K562 (cell line): ENCODE measurements around the gene CELSR2. TPM values are rescaled to one million over a fixed set of nuclear protein-coding genes. Genes with fewer than 3 reads are reported as not detected.

ENCODE experiments used
- ATAC-seq: fragments of 200-7000 bp; cut with Tn5 transposase; 3 replicates; pipeline ENCODE4 v1.9.1; 2020; ENCODE audit warnings: moderate library complexity
- BruUV-seq: library from RNA; stranded (reverse); fragments of 400-500 nt; replicated peaks from 2 replicates; lab custom pipeline; 2021; lab: Mats Ljungman, UMichigan
- CTCF ChIA-PET: fragments of 300-600 bp; formaldehyde crosslinking; extraction: SDS; loops from one replicate; lab custom pipeline; 2021; ENCODE audit warnings: low intra/inter-chr PET ratio; lab: Yijun Ruan, JAX
- POLR2A ChIA-PET: fragments of 300-600, 350-650 bp; sonication (Branson Sonifier 250); formaldehyde crosslinking; extraction: SDS; loops from one replicate; lab custom pipeline; 2021; ENCODE audit warnings: antibody characterized with exemption, inconsistent platforms; lab: Yijun Ruan, JAX
- DNase-seq, 4 experiments: peaks; one replicate each; pipeline versions ENCODE4 v3.0.0 to v3.0.0-alpha.2; 2011 to 2018; ENCODE audit warnings: low spot score in 3 of 4, mixed read lengths in 3 of 4; ENCODE audit errors: extremely low read depth in 1 of 4
- FAIRE-seq: peaks from 2 replicates; lab custom pipeline; 2011; peaks lifted over from hg19 to GRCh38; lab: Jason Lieb, UNC
- H2AFZ ChIP-seq: 2 replicates; pipeline ENCODE4 v1.6.0; 2011; ENCODE audit warnings: low read depth, low read length, control low read depth, inconsistent platforms
- H3K27ac ChIP-seq: fragments of 200-600 bp; 3 replicates; pipeline ENCODE4 v1.8.0; 2011; ENCODE audit warnings: low read depth, mild to moderate bottlenecking, control low read depth, inconsistent platforms, low read length, moderate library complexity, mixed read lengths; ENCODE audit errors: extremely low read depth
- H3K27me3 ChIP-seq, 2 experiments: fragments of 300-600 bp in 1 of 2; 2 replicates in 1 of 2; 3 replicates in 1 of 2; pipeline versions ENCODE4 v1.6.0 to v1.8.0; 2011; ENCODE audit warnings: inconsistent platforms in 2 of 2, low read length in 2 of 2, mild to moderate bottlenecking in 1 of 2, mixed read lengths in 1 of 2, moderate library complexity in 1 of 2; ENCODE audit not compliant: control insufficient read depth in 2 of 2, insufficient read depth in 2 of 2
- H3K36me3 ChIP-seq: fragments of 300-600 bp; 3 replicates; pipeline ENCODE4 v1.8.0; 2011; ENCODE audit warnings: mild to moderate bottlenecking, low read length, inconsistent platforms; ENCODE audit not compliant: control insufficient read depth, insufficient read depth
- H3K4me1 ChIP-seq, 2 experiments: fragments of 200-600 bp in 1 of 2; replicated peaks in 1 of 2; 2 replicates in 1 of 2; 3 replicates in 1 of 2; pipeline versions ENCODE4 v1.5.1 to v1.8.0; 2011; ENCODE audit warnings: inconsistent platforms in 2 of 2, low read length in 2 of 2, mild to moderate bottlenecking in 1 of 2, mixed read lengths in 1 of 2, moderate library complexity in 1 of 2; ENCODE audit not compliant: control insufficient read depth in 2 of 2, insufficient read depth in 2 of 2
- H3K4me2 ChIP-seq: 2 replicates; pipeline ENCODE4 v1.6.1; 2011; ENCODE audit warnings: low read length, control low read depth, inconsistent platforms, mixed read lengths; ENCODE audit not compliant: insufficient read depth
- H3K4me3 ChIP-seq: fragments of 200-600 bp; sonication (generic), shearing (Covaris generic); 2 replicates; pipeline ENCODE4 v1.5.1; 2016; ENCODE audit warnings: control low read depth, inconsistent platforms
- H3K79me2 ChIP-seq: fragments of 200-600 bp; 3 replicates; pipeline ENCODE4 v1.8.0; 2011; ENCODE audit warnings: low read length, inconsistent platforms; ENCODE audit not compliant: control insufficient read depth, insufficient read depth
- H3K9ac ChIP-seq, 2 experiments: 2 replicates each; pipeline versions ENCODE4 v1.6.0 to v1.6.1; 2011; ENCODE audit warnings: low read depth in 2 of 2, low read length in 2 of 2, control low read depth in 1 of 2, inconsistent platforms in 1 of 2, mild to moderate bottlenecking in 1 of 2, mixed read lengths in 1 of 2; ENCODE audit not compliant: insufficient read depth in 1 of 2
- H3K9me1 ChIP-seq: one replicate; pipeline ENCODE4 v1.6.0; 2011; ENCODE audit warnings: inconsistent platforms, mild to moderate bottlenecking, low read length, moderate library complexity; ENCODE audit not compliant: control insufficient read depth, insufficient read depth
- H3K9me3 ChIP-seq: replicated peaks from 2 replicates; pipeline ENCODE4 v1.5.1; 2011; ENCODE audit warnings: low read depth, low read length, inconsistent platforms; ENCODE audit not compliant: control insufficient read depth, insufficient read depth
- H4K20me1 ChIP-seq: replicated peaks from 2 replicates; pipeline ENCODE4 v1.6.1; 2011; ENCODE audit warnings: low read length, inconsistent platforms, mixed read lengths; ENCODE audit not compliant: control insufficient read depth, insufficient read depth
- BRD9 ChIP-seq: fragments of 450-650 bp; IDR thresholded peaks from 2 replicates; pipeline ENCODE4 v1.6.1; 2018; ENCODE audit warnings: low read depth; ENCODE audit not compliant: partially characterized antibody
- CBX5 ChIP-seq: IDR thresholded peaks from 2 replicates; pipeline ENCODE4 v1.6.1; 2014; ENCODE audit warnings: low read depth, borderline replicate concordance
- NFIC ChIP-seq: fragments of 450-650 bp; IDR thresholded peaks from 2 replicates; pipeline ENCODE4 v1.6.1; 2017; ENCODE audit warnings: mild to moderate bottlenecking, inconsistent platforms
- RB1 ChIP-seq: fragments of 450-650 bp; IDR thresholded peaks from 2 replicates; pipeline ENCODE4 v1.6.1; 2017; ENCODE audit warnings: low read depth, mild to moderate bottlenecking
- RBM15 ChIP-seq: fragments of 200-400 bp; formaldehyde crosslinking; IDR thresholded peaks from 2 replicates; pipeline ENCODE4 v1.6.1; 2018; ENCODE audit warnings: mild to moderate bottlenecking, low read length, moderate library complexity; ENCODE audit not compliant: insufficient read depth
- SAFB ChIP-seq: fragments of 200-400 bp; formaldehyde crosslinking; IDR thresholded peaks from 2 replicates; pipeline ENCODE4 v1.6.1; 2017; ENCODE audit warnings: low read depth, low read length, borderline replicate concordance
- YY1 ChIP-seq, 3 experiments: IDR thresholded peaks; 2 replicates each; pipeline ENCODE4 v1.6.1; 2011; ENCODE audit warnings: low read length in 2 of 3, mild to moderate bottlenecking in 2 of 3, moderate library complexity in 2 of 3, borderline replicate concordance in 1 of 3, control low read depth in 1 of 3, low read depth in 1 of 3; ENCODE audit not compliant: insufficient read depth in 3 of 3, insufficient replicate concordance in 2 of 3, control insufficient read depth in 1 of 3, insufficient read length in 1 of 3; ENCODE audit errors: extremely low read depth in 1 of 3
- ZNF121 ChIP-seq: sonication (generic); formaldehyde crosslinking; conservative IDR thresholded peaks from 2 replicates; pipeline ENCODE4 v1.8.0; 2022; ENCODE audit warnings: missing genetic modification reagents
- ZNF146 ChIP-seq: IDR thresholded peaks from one replicate; pipeline ENCODE4 v1.6.1; 2018; ENCODE audit warnings: missing compliant biosample characterization; ENCODE audit not compliant: unreplicated experiment
- ZNF354B ChIP-seq: fragments of 250-450 bp; sonication (Bioruptor Pico); IDR thresholded peaks from 2 replicates; pipeline ENCODE4 v1.4.0; 2020
- ZNF695 ChIP-seq: fragments of 450-650 bp; formaldehyde crosslinking; IDR thresholded peaks from 2 replicates; pipeline ENCODE4 v1.4.0; 2020; ENCODE audit warnings: mild to moderate bottlenecking, moderate library complexity
- ZNF75A ChIP-seq: fragments of 450-650 bp; formaldehyde crosslinking; IDR thresholded peaks from 2 replicates; pipeline ENCODE4 v1.4.0; 2020; ENCODE audit warnings: mild to moderate bottlenecking
- ZSCAN32 ChIP-seq: fragments of 450-650 bp; formaldehyde crosslinking; IDR thresholded peaks from 2 replicates; pipeline ENCODE4 v1.4.0; 2020; ENCODE audit warnings: mild to moderate bottlenecking, moderate library complexity
- WGBS: fragments of 100-300 bp; shearing (Covaris generic); methylation state at CpG from one replicate; pipeline ENCODE4 v1.1.6; 2016; ENCODE audit warnings: low coverage, mixed read lengths; ENCODE audit not compliant: insufficient coverage; ENCODE audit errors: missing lambda C conversion rate; 5-methylcytosine and 5-hydroxymethylcytosine counted together
- in situ Hi-C: fragments of 300-500 bp; cut with MboI; formaldehyde crosslinking; loops from 4 replicates; pipeline ENCODE4 v1.15.0; 2018; ENCODE audit warnings: inconsistent platforms, mixed read lengths
- intact Hi-C: fragments of 100-400 bp; cut with micrococcal nuclease; formaldehyde crosslinking; loops from 2 replicates; pipeline ENCODE4 v1.14.2; 2022
- polyA plus RNA-seq, 8 experiments: library from polyadenylated mRNA; depleted of rRNA in 4 of 8; stranded (reverse) in 5 of 8; unstranded in 3 of 8; fragments of >200 nt; fragmentation: Nextera tagmentation in 2 of 8; fragmentation: Illumina TruSeq in 1 of 8; extraction: Ambion mirVana in 2 of 8; extraction: Trizol in 1 of 8; gene quantifications; 2 replicates each; pipeline versions ENCODE4 v1.2.1 to v1.2.3, GENCODE V29; 2011 to 2014; ENCODE audit warnings: inconsistent platforms in 1 of 8, missing spikeins in 1 of 8
- total RNA-seq, 7 experiments: library from RNA; depleted of rRNA in 6 of 7; stranded (reverse); fragments of >200 nt in 6 of 7; fragmentation: Illumina TruSeq in 2 of 7; extraction: Trizol in 2 of 7; gene quantifications; 2 replicates each; pipeline versions ENCODE4 v1.2.1 to v1.2.3, GENCODE V29; 2011 to 2021; ENCODE audit warnings: low replicate concordance in 1 of 7
- TF ChIP-seq, protein P1 (sequence below), 2 experiments: IDR thresholded peaks; 2 replicates each; pipeline ENCODE4 v1.6.1; 2011; ENCODE audit warnings: borderline replicate concordance in 1 of 2, control low read depth in 1 of 2, low read depth in 1 of 2, low read length in 1 of 2, mild to moderate bottlenecking in 1 of 2, mixed read lengths in 1 of 2, moderate library complexity in 1 of 2; ENCODE audit not compliant: insufficient read depth in 1 of 2, insufficient read length in 1 of 2, poor library complexity in 1 of 2, severe bottlenecking in 1 of 2; ENCODE audit errors: extremely low read depth in 1 of 2
- TF ChIP-seq, protein P2 (sequence below), 2 experiments: fragments of 450-650 bp in 1 of 2; sonication (generic) in 1 of 2; formaldehyde crosslinking; conservative IDR thresholded peaks; 2 replicates each; pipeline versions ENCODE4 v1.4.0 to v1.8.1; 2020 to 2022; ENCODE audit warnings: mild to moderate bottlenecking in 1 of 2, missing genetic modification reagents in 1 of 2

Gene CELSR2
- total and polyA plus RNA-seq, 9 of the 15 experiments (the other 6 are each of a cell fraction or from before 2014, with no cell fraction given): 0.31 to 21.9 (median 4.2) TPM

- H3K9me3 ChIP-seq: no peaks in the 10 kb centered on the region
- no peaks in the 10 kb centered on the region for H3K36me3 ChIP-seq
- WGBS: 77% methylated on average over 20 of the region's 20 CpGs
- ATAC-seq (peak; percentile 14), DNase-seq (peak in 1 of 4 experiments; percentile 38), FAIRE-seq (peak; percentile 71)
- intact Hi-C loops: no loop called here
- peak overlapping the region; percentile 51; the same call in 1 of the 3 replicates for H3K27ac ChIP-seq
- no TSS peak for BruUV-seq
- peak overlapping the region; percentile 39 to 84; a peak in 3 of 4 replicates for H3K9ac ChIP-seq
- no peak for TF ChIP-seq RBM15
- no peak for TF ChIP-seq BRD9
- TF ChIP-seq ZNF695 (CRISPR knock-in tag): no peak
- TF ChIP-seq SAFB: no peak
- no peak for TF ChIP-seq RB1
- peak in 1 of 3 experiments; percentile 30 for TF ChIP-seq YY1 (IDR thresholded peaks at IDR 0.05; ENCODE audit: borderline replicate concordance in 1 of 3, control insufficient read depth in 1 of 3, extremely low read depth in 1 of 3, insufficient read depth in 3 of 3, insufficient read length in 1 of 3, insufficient replicate concordance in 2 of 3, low read depth in 1 of 3, low read length in 2 of 3)
- TF ChIP-seq ZNF121 (CRISPR knock-in tag): no peak
- no peak for TF ChIP-seq ZNF146 (CRISPR knock-in tag)
- no peak for TF ChIP-seq ZSCAN32 (CRISPR knock-in tag)
- TF ChIP-seq, protein P1, sequence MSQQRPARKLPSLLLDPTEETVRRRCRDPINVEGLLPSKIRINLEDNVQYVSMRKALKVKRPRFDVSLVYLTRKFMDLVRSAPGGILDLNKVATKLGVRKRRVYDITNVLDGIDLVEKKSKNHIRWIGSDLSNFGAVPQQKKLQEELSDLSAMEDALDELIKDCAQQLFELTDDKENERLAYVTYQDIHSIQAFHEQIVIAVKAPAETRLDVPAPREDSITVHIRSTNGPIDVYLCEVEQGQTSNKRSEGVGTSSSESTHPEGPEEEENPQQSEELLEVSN (IDR thresholded peaks at IDR 0.05; ENCODE audit: borderline replicate concordance in 1 of 2, extremely low read depth in 1 of 2, insufficient read depth in 1 of 2, insufficient read length in 1 of 2, low read depth in 1 of 2, low read length in 1 of 2, poor library complexity in 1 of 2, severe bottlenecking in 1 of 2): no peak
- TF ChIP-seq ZNF75A (CRISPR knock-in tag): no peak
- TF ChIP-seq ZNF354B (CRISPR knock-in tag): no peak
- TF ChIP-seq, protein P2, sequence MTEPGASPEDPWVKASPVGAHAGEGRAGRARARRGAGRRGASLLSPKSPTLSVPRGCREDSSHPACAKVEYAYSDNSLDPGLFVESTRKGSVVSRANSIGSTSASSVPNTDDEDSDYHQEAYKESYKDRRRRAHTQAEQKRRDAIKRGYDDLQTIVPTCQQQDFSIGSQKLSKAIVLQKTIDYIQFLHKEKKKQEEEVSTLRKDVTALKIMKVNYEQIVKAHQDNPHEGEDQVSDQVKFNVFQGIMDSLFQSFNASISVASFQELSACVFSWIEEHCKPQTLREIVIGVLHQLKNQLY (CRISPR knock-in tag; conservative IDR thresholded peaks at IDR 0.05): no peak
- peak; percentile 41; the same call in 1 of the 2 replicates for TF ChIP-seq NFIC
- no peak for TF ChIP-seq CBX5
- ChIA-PET POLR2A (interaction anchor here (0.6 to 1.2 kb wide), 3 partner anchors 11 to 131 kb away, joined by 3 to 5 read pairs (median 4); no protein-coding TSS in a partner anchor), CTCF (no interaction called here)
- H3K27me3 ChIP-seq: no peaks in the 10 kb centered on the region
- peak overlapping the region; percentile 20; the same call in 1 of the 2 replicates for H3K4me2 ChIP-seq
- no peak overlapping the region for H3K4me3 ChIP-seq
- in situ Hi-C loops: no loop called here
- no peaks in the 10 kb centered on the region for H3K9me1 ChIP-seq
- H3K4me1 ChIP-seq: peaks cover 25 to 32% of the 10 kb centered on the region in 2 experiments
- H2AFZ ChIP-seq: peak overlapping the region; percentile 92
- H3K79me2 ChIP-seq: no peaks in the 10 kb centered on the region
- H4K20me1 ChIP-seq: no peaks in the 10 kb centered on the region
Observed at GRCh38 chr1:109299558-109300343, 50.4 kb downstream of the CELSR2 start.
